Gastrocnemius medialis (tissue), 4 donors: ENCODE measurements around the gene ALDH1A2. TPM values are rescaled to one million over a fixed set of nuclear protein-coding genes. Genes with fewer than 3 reads are reported as not detected.

Experiments used
- ATAC-seq, 2 donors: fragments of 150-250 bp; one replicate each; pipeline ENCODE4 v1.9.1; 2016
- DNase-seq, 2 donors: peaks; one replicate each; pipeline ENCODE4 v3.0.0-alpha.2; 2019
- H3K27ac ChIP-seq, 4 donors: fragments of 200-600 bp; sonication (generic); 1 replicate in 1 of 4; 2 replicates in 3 of 4; pipeline ENCODE4 v1.5.1; 2016 to 2018; ENCODE audit warnings: mild to moderate bottlenecking in 2 of 4, moderate library complexity in 1 of 4
- H3K27me3 ChIP-seq, 3 donors: fragments of 200-600 bp; sonication (generic) in 2 of 3; 1 replicate in 1 of 3; 2 replicates in 2 of 3; pipeline versions ENCODE4 v1.5.1 to v1.6.0; 2016 to 2019; ENCODE audit warnings: mild to moderate bottlenecking in 1 of 3, moderate library complexity in 1 of 3
- H3K36me3 ChIP-seq, 2 donors: fragments of 200-600 bp; sonication (generic) in 1 of 2; one replicate each; pipeline ENCODE4 v1.5.1; 2017 to 2018
- H3K4me1 ChIP-seq, 2 donors: fragments of 200-600 bp; sonication (generic) in 1 of 2; one replicate each; pipeline ENCODE4 v1.5.1; 2016 to 2017; ENCODE audit warnings: mild to moderate bottlenecking in 2 of 2
- H3K4me3 ChIP-seq, 4 donors: fragments of 200-600 bp; sonication (generic) in 3 of 4; 1 replicate in 1 of 4; 2 replicates in 3 of 4; pipeline ENCODE4 v1.5.1; 2016 to 2019; ENCODE audit warnings: mild to moderate bottlenecking in 2 of 4
- H3K9me3 ChIP-seq, 3 donors: fragments of 200-600 bp; sonication (generic) in 2 of 3; 1 replicate in 1 of 3; 2 replicates in 2 of 3; pipeline ENCODE4 v1.5.1; 2016 to 2019
- POLR2A ChIP-seq, 2 donors: fragments of 450-650 bp; IDR thresholded peaks; one replicate each; pipeline ENCODE4 v1.6.1; 2017; ENCODE audit warnings: antibody characterized with exemption in 2 of 2, mild to moderate bottlenecking in 2 of 2, moderate library complexity in 2 of 2
- in situ Hi-C, 4 donors: fragments of 200-750 bp; cut with MboI; loops; one replicate each; pipeline versions ENCODE4 v1.15.0 to v1.8.0; 2017; ENCODE audit warnings: low sequenced_read_pairs in 4 of 4
- intact Hi-C: fragments of 100-400 bp; cut with DNase I; formaldehyde crosslinking; loops from one replicate; pipeline ENCODE4 v1.15.1; 2023; ENCODE audit warnings: low total_unique reads
- total RNA-seq, 4 donors: library from RNA; depleted of rRNA; stranded (reverse); fragments of >200 nt; gene quantifications; one replicate each; pipeline versions ENCODE4 v1.1.0 to v1.2.3, GENCODE V29; 2016
- TF ChIP-seq, protein P1 (sequence below), 5 experiments: fragments of 450-650 bp in 3 of 5; fragments of 200-600 bp in 2 of 5; sonication (generic) in 2 of 5; IDR thresholded peaks in 4 of 5; conservative IDR thresholded peaks in 1 of 5; 1 replicate in 4 of 5; 2 replicates in 1 of 5; pipeline ENCODE4 v1.5.1; 2016 to 2019; ENCODE audit warnings: antibody characterized with exemption in 5 of 5, mild to moderate bottlenecking in 3 of 5, moderate library complexity in 3 of 5

ALDH1A2 gene
- total RNA-seq, 4 donors from 2014 or later = 3.5 to 26.7 (median 5.8) TPM

DNA sequence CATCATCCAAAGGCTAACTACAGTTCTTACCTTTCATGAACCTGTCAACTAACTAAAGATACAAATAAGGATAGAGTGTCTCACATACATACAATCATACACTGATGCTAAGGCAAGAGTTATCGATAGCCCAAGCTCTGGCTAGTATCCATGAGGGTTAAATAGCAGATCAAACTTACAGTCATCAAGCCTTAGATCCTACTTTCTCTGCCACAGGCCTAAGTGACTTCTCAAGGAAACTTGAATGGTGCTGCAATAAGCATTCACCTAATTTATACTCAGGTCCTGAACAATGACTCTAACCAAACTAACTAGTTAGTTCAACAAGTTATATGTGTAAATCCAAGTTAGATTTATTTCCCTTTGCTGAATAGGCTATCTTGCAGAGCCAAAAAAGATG is 51.0 kb downstream of the ALDH1A2 start:
- in situ Hi-C loops = no loop called here
- DNase-seq = no peak
- Histone ChIP-seq H3K4me1 (no peaks in the 10 kb centered on the region), H3K27ac (no peak overlapping the region), H3K27me3 (no peaks in the 10 kb centered on the region), H3K36me3 (no peaks in the 10 kb centered on the region), H3K9me3 (no peaks in the 10 kb centered on the region), H3K4me3 (no peak overlapping the region)
- no peak for ATAC-seq
- TF ChIP-seq POLR2A (IDR thresholded peaks at IDR 0.05) = no peak
- TF ChIP-seq, protein P1, sequence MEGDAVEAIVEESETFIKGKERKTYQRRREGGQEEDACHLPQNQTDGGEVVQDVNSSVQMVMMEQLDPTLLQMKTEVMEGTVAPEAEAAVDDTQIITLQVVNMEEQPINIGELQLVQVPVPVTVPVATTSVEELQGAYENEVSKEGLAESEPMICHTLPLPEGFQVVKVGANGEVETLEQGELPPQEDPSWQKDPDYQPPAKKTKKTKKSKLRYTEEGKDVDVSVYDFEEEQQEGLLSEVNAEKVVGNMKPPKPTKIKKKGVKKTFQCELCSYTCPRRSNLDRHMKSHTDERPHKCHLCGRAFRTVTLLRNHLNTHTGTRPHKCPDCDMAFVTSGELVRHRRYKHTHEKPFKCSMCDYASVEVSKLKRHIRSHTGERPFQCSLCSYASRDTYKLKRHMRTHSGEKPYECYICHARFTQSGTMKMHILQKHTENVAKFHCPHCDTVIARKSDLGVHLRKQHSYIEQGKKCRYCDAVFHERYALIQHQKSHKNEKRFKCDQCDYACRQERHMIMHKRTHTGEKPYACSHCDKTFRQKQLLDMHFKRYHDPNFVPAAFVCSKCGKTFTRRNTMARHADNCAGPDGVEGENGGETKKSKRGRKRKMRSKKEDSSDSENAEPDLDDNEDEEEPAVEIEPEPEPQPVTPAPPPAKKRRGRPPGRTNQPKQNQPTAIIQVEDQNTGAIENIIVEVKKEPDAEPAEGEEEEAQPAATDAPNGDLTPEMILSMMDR (IDR thresholded peaks at IDR 0.05 in 4 of 5, conservative IDR thresholded peaks at IDR 0.05 in 1 of 5) = no peak
- intact Hi-C loops = no loop called here

DNA sequence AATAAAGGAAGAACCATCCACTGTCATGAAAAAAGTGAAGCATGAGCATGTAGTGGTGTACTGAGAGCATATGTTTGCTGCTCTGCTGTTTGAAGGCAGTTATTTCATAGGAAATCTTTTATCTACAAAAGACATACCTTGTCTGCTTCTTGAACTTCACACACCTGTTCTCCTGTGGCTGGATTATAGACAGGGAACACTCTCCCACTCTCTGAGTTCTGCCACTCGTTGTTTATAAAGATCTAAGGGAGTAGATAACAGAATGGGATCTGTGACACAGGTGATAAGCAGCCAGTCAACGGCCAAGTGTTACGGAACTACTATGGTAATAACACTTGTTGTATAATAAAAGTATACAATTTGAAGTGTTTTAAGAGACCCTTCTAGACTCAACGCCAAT is 51.5 kb downstream of the ALDH1A2 start:
- no peak overlapping the region for H3K27ac ChIP-seq
- no peak overlapping the region for H3K4me3 ChIP-seq
- no peaks in the 10 kb centered on the region for H3K27me3 ChIP-seq
- no peak for TF ChIP-seq POLR2A (IDR thresholded peaks at IDR 0.05)
- TF ChIP-seq, protein P1 (IDR thresholded peaks at IDR 0.05 in 4 of 5, conservative IDR thresholded peaks at IDR 0.05 in 1 of 5) = no peak
- intact Hi-C loops = no loop called here
- no peaks in the 10 kb centered on the region for H3K36me3 ChIP-seq
- no peaks in the 10 kb centered on the region for H3K9me3 ChIP-seq
- in situ Hi-C loops = no loop called here
- no peaks in the 10 kb centered on the region for H3K4me1 ChIP-seq
- DNase-seq = no peak
- no peak for ATAC-seq

DNA sequence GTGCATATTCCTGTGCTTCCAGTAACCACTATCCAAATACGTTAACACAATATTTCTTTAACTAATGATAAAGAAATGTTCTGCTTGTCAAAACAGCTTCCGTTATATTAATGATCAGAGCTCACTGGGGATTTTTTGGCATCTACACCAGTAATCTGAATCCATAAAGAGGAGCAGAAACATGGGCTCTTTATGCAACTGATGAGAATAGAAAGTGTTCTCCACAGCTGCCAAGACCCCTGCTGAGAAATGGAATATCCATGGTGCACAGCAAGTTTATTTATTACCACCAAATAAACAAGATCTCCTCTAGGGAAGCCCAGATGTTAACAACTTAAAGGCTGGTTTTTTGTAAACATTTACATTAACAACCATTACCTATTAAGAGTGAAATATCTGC is 54.5 kb downstream of the ALDH1A2 start:
- in situ Hi-C loops = no loop called here

DNA sequence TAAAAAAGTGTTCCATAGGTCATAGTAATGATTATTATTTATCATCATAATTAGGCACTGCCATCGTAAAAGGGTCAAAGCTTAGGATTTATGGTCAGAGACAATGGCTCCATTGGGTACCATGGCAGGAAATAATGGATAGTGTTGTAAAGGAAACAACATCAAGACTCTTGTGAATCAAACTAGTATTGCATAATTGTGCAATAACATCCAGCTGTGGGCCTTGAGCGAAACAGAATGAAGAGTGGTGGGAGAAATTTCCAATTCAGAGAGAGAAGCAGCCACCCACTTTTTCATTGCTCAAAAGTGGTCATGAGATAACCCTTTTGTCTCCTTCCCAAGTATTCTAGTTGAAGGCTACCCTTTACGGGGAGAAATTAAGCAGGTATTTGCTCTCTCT is 61.7 kb downstream of the ALDH1A2 start:
- in situ Hi-C loops (no loop called here), intact Hi-C loops (no loop called here)
- H3K9me3 ChIP-seq = no peaks in the 10 kb centered on the region
- H3K27me3 ChIP-seq = no peaks in the 10 kb centered on the region
- no peak overlapping the region for H3K4me3 ChIP-seq
- TF ChIP-seq, protein P1 (IDR thresholded peaks at IDR 0.05 in 4 of 5, conservative IDR thresholded peaks at IDR 0.05 in 1 of 5) = no peak
- no peak for TF ChIP-seq POLR2A (IDR thresholded peaks at IDR 0.05)
- H3K27ac ChIP-seq = no peak overlapping the region
- ATAC-seq (no peak), DNase-seq (no peak)
- no peaks in the 10 kb centered on the region for H3K36me3 ChIP-seq
- H3K4me1 ChIP-seq = no peaks in the 10 kb centered on the region

More for the DNA sequence above, 54.5 kb downstream of the ALDH1A2 start:
- TF ChIP-seq, protein P1 (IDR thresholded peaks at IDR 0.05 in 4 of 5, conservative IDR thresholded peaks at IDR 0.05 in 1 of 5) = no peak
- no peak for TF ChIP-seq POLR2A (IDR thresholded peaks at IDR 0.05)
- H3K9me3 ChIP-seq = no peaks in the 10 kb centered on the region
- H3K27ac ChIP-seq = no peak overlapping the region
- ATAC-seq (no peak), DNase-seq (no peak)
- intact Hi-C loops = no loop called here
- H3K36me3 ChIP-seq = no peaks in the 10 kb centered on the region
- no peaks in the 10 kb centered on the region for H3K4me1 ChIP-seq
- no peaks in the 10 kb centered on the region for H3K27me3 ChIP-seq
- no peak overlapping the region for H3K4me3 ChIP-seq
